Liver (tissue), 9 donors: ENCODE data around the gene EGFR. TPM values are rescaled to one million over a fixed set of nuclear protein-coding genes. Genes with fewer than 3 reads are reported as not detected.

Source experiments
- DNase-seq: peaks from one replicate; pipeline ENCODE4 v3.0.0-alpha.2; 2017; ENCODE audit warnings: low spot score
- H3K27ac ChIP-seq, 2 donors: one replicate each; pipeline ENCODE4 v1.7.0; 2013; ENCODE audit warnings: inconsistent platforms in 2 of 2, low read length in 2 of 2, control low read depth in 1 of 2, low read depth in 1 of 2, mild to moderate bottlenecking in 1 of 2
- H3K27me3 ChIP-seq, 4 donors: one replicate each; pipeline versions ENCODE4 v1.6.1 to v1.7.0; 2013; ENCODE audit warnings: low read length in 3 of 4, inconsistent platforms in 1 of 4, mild to moderate bottlenecking in 1 of 4, moderate library complexity in 1 of 4; ENCODE audit not compliant: control insufficient read depth in 4 of 4, insufficient read depth in 4 of 4
- H3K36me3 ChIP-seq, 4 donors: one replicate each; pipeline versions ENCODE4 v1.6.1 to v1.7.0; 2013; ENCODE audit warnings: low read length in 3 of 4, mild to moderate bottlenecking in 3 of 4, low read depth in 1 of 4, moderate library complexity in 1 of 4; ENCODE audit not compliant: control insufficient read depth in 4 of 4, insufficient read depth in 3 of 4
- H3K4me1 ChIP-seq, 4 donors: one replicate each; pipeline versions ENCODE4 v1.6.1 to v1.7.0; 2013; ENCODE audit warnings: low read length in 3 of 4, mild to moderate bottlenecking in 3 of 4, moderate library complexity in 1 of 4; ENCODE audit not compliant: control insufficient read depth in 4 of 4, insufficient read depth in 4 of 4
- H3K4me3 ChIP-seq, 3 donors: one replicate each; pipeline versions ENCODE4 v1.6.1 to v1.7.0; 2013; ENCODE audit warnings: low read length in 3 of 3, control low read depth in 1 of 3, low read depth in 1 of 3, mild to moderate bottlenecking in 1 of 3
- H3K9ac ChIP-seq, 2 donors: one replicate each; pipeline ENCODE4 v1.7.0; 2013; ENCODE audit warnings: low read length in 2 of 2, mild to moderate bottlenecking in 2 of 2, moderate library complexity in 2 of 2, control low read depth in 1 of 2, low read depth in 1 of 2
- H3K9me3 ChIP-seq, 4 donors: one replicate each; pipeline versions ENCODE4 v1.6.1 to v1.7.0; 2013; ENCODE audit warnings: low read length in 3 of 4; ENCODE audit not compliant: control insufficient read depth in 4 of 4
- CTCF ChIP-seq: fragments of 150-350 bp; IDR thresholded peaks from 2 replicates; pipeline ENCODE4 v1.5.1; 2017; ENCODE audit warnings: improper control_type of control experiment, low read depth, low read length; ENCODE audit not compliant: missing input control
- EGR1 ChIP-seq, 2 donors: IDR thresholded peaks; 2 replicates each; pipeline ENCODE4 v1.6.1; 2016 to 2018; ENCODE audit warnings: antibody characterized with exemption in 2 of 2, low read depth in 2 of 2
- FOXA1 ChIP-seq: IDR thresholded peaks from 2 replicates; pipeline ENCODE4 v1.6.1; 2016; ENCODE audit warnings: antibody characterized with exemption
- FOXA2 ChIP-seq: IDR thresholded peaks from 2 replicates; pipeline ENCODE4 v1.6.1; 2016; ENCODE audit warnings: antibody characterized with exemption
- GABPA ChIP-seq, 2 donors: IDR thresholded peaks in 1 of 2; conservative IDR thresholded peaks in 1 of 2; 2 replicates each; pipeline ENCODE4 v1.6.1; 2016; ENCODE audit warnings: antibody characterized with exemption in 2 of 2, mild to moderate bottlenecking in 1 of 2, moderate library complexity in 1 of 2
- HNF4A ChIP-seq, 2 donors: conservative IDR thresholded peaks; 2 replicates each; pipeline ENCODE4 v1.6.1; 2016; ENCODE audit warnings: antibody characterized with exemption in 2 of 2, mild to moderate bottlenecking in 2 of 2
- HNF4G ChIP-seq: IDR thresholded peaks from 2 replicates; pipeline ENCODE4 v1.6.1; 2016; ENCODE audit warnings: antibody characterized with exemption
- JUND ChIP-seq, 2 donors: IDR thresholded peaks; 2 replicates each; pipeline ENCODE4 v1.6.1; 2016; ENCODE audit warnings: antibody characterized with exemption in 2 of 2
- MAX ChIP-seq: IDR thresholded peaks from 2 replicates; pipeline ENCODE4 v1.6.1; 2016; ENCODE audit warnings: antibody characterized with exemption
- NR2F2 ChIP-seq: IDR thresholded peaks from 2 replicates; pipeline ENCODE4 v1.6.1; 2016; ENCODE audit warnings: antibody characterized with exemption
- RAD21 ChIP-seq, 2 donors: IDR thresholded peaks; 2 replicates each; pipeline ENCODE4 v1.6.1; 2016; ENCODE audit warnings: antibody characterized with exemption in 2 of 2, mild to moderate bottlenecking in 2 of 2
- REST ChIP-seq: IDR thresholded peaks from 2 replicates; pipeline ENCODE4 v1.6.1; 2016; ENCODE audit warnings: antibody characterized with exemption, mild to moderate bottlenecking
- RXRA ChIP-seq, 2 donors: IDR thresholded peaks; 2 replicates each; pipeline ENCODE4 v1.6.1; 2017 to 2018; ENCODE audit warnings: antibody characterized with exemption in 2 of 2, mild to moderate bottlenecking in 1 of 2
- SP1 ChIP-seq: IDR thresholded peaks from 2 replicates; pipeline ENCODE4 v1.6.1; 2018; ENCODE audit warnings: antibody characterized with exemption, mild to moderate bottlenecking
- TAF1 ChIP-seq: conservative IDR thresholded peaks from 2 replicates; pipeline ENCODE4 v1.6.1; 2016; ENCODE audit warnings: antibody characterized with exemption, mild to moderate bottlenecking
- YY1 ChIP-seq: IDR thresholded peaks from 2 replicates; pipeline ENCODE4 v1.6.1; 2016; ENCODE audit warnings: antibody characterized with exemption, mild to moderate bottlenecking
- WGBS: extraction: QIAGEN DNeasy Blood & Tissue Kit; methylation state at CpG from one replicate; pipeline ENCODE4 v1.1.7; 2013; 5-methylcytosine and 5-hydroxymethylcytosine counted together
- polyA plus RNA-seq, 2 donors: library from polyadenylated mRNA; stranded (reverse) in 1 of 2; unstranded in 1 of 2; fragments of 200-250 nt in 1 of 2; fragments of >200 nt in 1 of 2; fragmentation: Nextera tagmentation in 1 of 2; extraction: Ambion mirVana in 1 of 2; gene quantifications; one replicate each; pipeline versions ENCODE4 v1.2.1 to v1.2.3, GENCODE V29; 2013 to 2015
- total RNA-seq, 2 donors: library from RNA; depleted of rRNA; stranded (reverse); fragments of >200 nt; gene quantifications; one replicate each; pipeline ENCODE4 v1.2.3, GENCODE V29; 2014
- TF ChIP-seq, protein P1 (sequence below): IDR thresholded peaks from 2 replicates; pipeline ENCODE4 v1.6.1; 2016; ENCODE audit warnings: antibody characterized with exemption
- TF ChIP-seq, protein P2 (sequence below): IDR thresholded peaks from 2 replicates; pipeline ENCODE4 v1.6.1; 2016; ENCODE audit warnings: antibody characterized with exemption
- donor health status: healthy.
- donor health status: healthy.
- donor health status: healthy.
- donor health status: healthy.
- donor health status: healthy.

The EGFR gene
- total and polyA plus RNA-seq, 4 donors = 22.6 to 37.0 (median 27.7) TPM

DNA sequence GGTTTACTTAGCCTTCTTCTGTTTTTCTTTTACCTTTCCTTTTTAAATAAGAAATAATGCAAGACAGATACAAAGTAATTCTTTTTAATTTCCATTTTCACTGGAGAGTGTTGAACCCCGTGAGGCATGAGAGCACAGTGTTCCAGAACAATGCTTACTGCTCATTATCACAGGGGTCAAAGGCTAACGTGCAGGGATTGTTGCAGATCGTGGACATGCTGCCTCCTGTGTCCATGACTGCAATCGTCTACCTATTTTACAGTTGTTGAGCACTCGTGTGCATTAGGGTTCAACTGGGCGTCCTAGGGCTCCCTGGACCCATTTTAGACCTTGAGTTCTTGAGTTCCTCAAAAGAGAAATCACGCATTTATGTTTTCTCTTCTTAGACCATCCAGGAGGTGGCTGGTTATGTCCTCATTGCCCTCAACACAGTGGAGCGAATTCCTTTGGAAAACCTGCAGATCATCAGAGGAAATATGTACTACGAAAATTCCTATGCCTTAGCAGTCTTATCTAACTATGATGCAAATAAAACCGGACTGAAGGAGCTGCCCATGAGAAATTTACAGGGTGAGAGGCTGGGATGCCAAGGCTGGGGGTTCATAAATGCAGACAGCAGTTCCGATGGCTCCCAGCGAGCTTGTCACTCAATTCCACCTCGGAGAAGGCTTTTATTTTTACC, 124.2 kb downstream of the EGFR start:
- Histone ChIP-seq H3K27ac (no peak overlapping the region), H3K9me3 (no peaks in the 10 kb centered on the region), H3K9ac (no peak overlapping the region), H3K27me3 (no peaks in the 10 kb centered on the region), H3K36me3 (peaks cover 10 to 49% (median 41%) of the 10 kb centered on the region in 4 donors), H3K4me3 (no peak overlapping the region), H3K4me1 (peaks cover 0 to 8% (median 4%) of the 10 kb centered on the region in 4 donors)
- 78% methylated on average over 13 of the region's 13 CpGs for WGBS
- TF ChIP-seq RAD21 (IDR thresholded peaks at IDR 0.05) = peak; percentile 19 to 49
- TF ChIP-seq HNF4G = no peak
- no peak for DNase-seq

- H3K9me3 ChIP-seq = no peaks in the 10 kb centered on the region
- H3K9ac ChIP-seq = no peak overlapping the region
- H3K4me1 ChIP-seq = peaks cover 0 to 8% (median 4%) of the 10 kb centered on the region in 4 donors
- TF ChIP-seq CTCF (no peak), HNF4G (no peak), TAF1 (no peak), RAD21 (IDR thresholded peaks at IDR 0.05) (peak in 1 of 2 donors; percentile 28)
- DNase-seq = no peak
- no peak overlapping the region for H3K27ac ChIP-seq
- H3K27me3 ChIP-seq = no peaks in the 10 kb centered on the region
- H3K4me3 ChIP-seq = no peak overlapping the region
- 90% methylated on average over 25 of the region's 25 CpGs for WGBS
- H3K36me3 ChIP-seq = peaks cover 12 to 52% (median 44%) of the 10 kb centered on the region in 4 donors
These were observed 125.8 kb downstream of the EGFR start for GRCh38 chr7:55144333-55145317.

DNA sequence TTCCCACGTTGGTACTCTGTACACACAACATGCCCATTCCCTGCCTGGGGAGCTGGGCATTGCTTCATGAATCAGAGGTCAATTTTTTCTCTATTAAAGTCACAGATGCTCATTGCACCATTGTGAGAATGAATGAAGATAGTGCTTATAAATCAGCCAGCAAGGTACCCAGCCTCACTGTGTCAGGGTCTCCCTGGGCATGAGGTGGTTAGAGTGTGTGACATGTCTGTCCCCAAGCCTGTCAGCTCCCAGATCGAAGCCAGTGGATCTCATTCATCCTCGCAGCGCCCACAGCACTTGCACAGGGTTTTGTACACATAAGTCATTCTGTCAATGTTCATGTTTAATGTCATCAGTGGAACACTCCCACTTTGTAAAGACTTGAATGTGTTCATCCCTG, 126.8 kb downstream of the EGFR start:
- no peaks in the 10 kb centered on the region for H3K9me3 ChIP-seq
- H3K27ac ChIP-seq = no peak overlapping the region
- WGBS = 81% methylated on average over 4 of the region's 4 CpGs
- DNase-seq = no peak
- H3K9ac ChIP-seq = no peak overlapping the region
- H3K4me3 ChIP-seq = no peak overlapping the region
- peaks cover 13 to 57% (median 47%) of the 10 kb centered on the region in 4 donors for H3K36me3 ChIP-seq
- H3K27me3 ChIP-seq = no peaks in the 10 kb centered on the region
- peaks cover 0 to 2% (median under 1%) of the 10 kb centered on the region in 4 donors for H3K4me1 ChIP-seq
- TF ChIP-seq HNF4A (conservative IDR thresholded peaks at IDR 0.05) (no peak), FOXA2 (no peak), TAF1 (no peak), FOXA1 (no peak), SP1 (no peak), RAD21 (IDR thresholded peaks at IDR 0.05) (no peak), JUND (IDR thresholded peaks at IDR 0.05) (no peak), GABPA (IDR thresholded peaks at IDR 0.05 in 1 of 2, conservative IDR thresholded peaks at IDR 0.05 in 1 of 2) (no peak), YY1 (no peak), EGR1 (IDR thresholded peaks at IDR 0.05; ENCODE audit: low read depth in 2 of 2) (no peak), REST (no peak), NR2F2 (no peak), HNF4G (no peak), MAX (no peak), RXRA (IDR thresholded peaks at IDR 0.05) (no peak)
- TF ChIP-seq, protein P1, sequence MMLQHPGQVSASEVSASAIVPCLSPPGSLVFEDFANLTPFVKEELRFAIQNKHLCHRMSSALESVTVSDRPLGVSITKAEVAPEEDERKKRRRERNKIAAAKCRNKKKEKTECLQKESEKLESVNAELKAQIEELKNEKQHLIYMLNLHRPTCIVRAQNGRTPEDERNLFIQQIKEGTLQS = no peak
- TF ChIP-seq, protein P2, sequence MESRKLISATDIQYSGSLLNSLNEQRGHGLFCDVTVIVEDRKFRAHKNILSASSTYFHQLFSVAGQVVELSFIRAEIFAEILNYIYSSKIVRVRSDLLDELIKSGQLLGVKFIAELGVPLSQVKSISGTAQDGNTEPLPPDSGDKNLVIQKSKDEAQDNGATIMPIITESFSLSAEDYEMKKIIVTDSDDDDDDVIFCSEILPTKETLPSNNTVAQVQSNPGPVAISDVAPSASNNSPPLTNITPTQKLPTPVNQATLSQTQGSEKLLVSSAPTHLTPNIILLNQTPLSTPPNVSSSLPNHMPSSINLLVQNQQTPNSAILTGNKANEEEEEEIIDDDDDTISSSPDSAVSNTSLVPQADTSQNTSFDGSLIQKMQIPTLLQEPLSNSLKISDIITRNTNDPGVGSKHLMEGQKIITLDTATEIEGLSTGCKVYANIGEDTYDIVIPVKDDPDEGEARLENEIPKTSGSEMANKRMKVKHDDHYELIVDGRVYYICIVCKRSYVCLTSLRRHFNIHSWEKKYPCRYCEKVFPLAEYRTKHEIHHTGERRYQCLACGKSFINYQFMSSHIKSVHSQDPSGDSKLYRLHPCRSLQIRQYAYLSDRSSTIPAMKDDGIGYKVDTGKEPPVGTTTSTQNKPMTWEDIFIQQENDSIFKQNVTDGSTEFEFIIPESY = no peak
